GM21529 (cell line): Measurements from ENCODE around the gene IL1RAPL1.

Source experiments
- ATAC-seq: cut with Tn5 transposase; IDR thresholded peaks from one replicate; pipeline ENCODE4 v1.9.1; 2021; ENCODE audit not compliant: unreplicated experiment

Gene IL1RAPL1

GRCh38 chrX:28960063-28960462 lies 372.8 kb downstream of the IL1RAPL1 start:
- ATAC-seq = no peak

- no peak for ATAC-seq
Measured at GRCh38 chrX:28966331-28966730, 379.1 kb downstream of the IL1RAPL1 start.

DNA sequence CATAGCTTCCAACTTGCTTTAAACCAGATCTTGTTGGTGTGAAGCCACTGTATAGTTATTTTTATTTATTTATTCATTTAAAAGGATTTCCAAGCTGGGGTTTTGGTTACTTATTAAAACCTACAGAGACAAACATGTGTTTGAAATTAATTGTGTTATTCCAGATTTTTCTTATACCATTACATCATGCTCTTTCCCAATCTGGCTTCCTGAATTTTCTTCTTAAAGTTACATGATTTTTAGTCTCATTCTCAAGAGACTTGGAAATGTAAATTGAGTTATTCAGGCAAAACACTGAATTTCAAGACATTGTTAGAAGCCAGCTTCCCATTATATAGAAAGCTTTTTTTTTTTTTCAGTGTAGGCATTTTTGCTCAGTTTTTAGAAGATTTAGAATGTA lies 381.9 kb downstream of the IL1RAPL1 start:
- no peak for ATAC-seq

GRCh38 chrX:28979877-28980276 lies 392.6 kb downstream of the IL1RAPL1 start:
- ATAC-seq = no peak

GRCh38 chrX:28981952-28982351 lies 394.7 kb downstream of the IL1RAPL1 start:
- ATAC-seq = no peak

- ATAC-seq = no peak
Measured at GRCh38 chrX:28988246-28988645, 401.0 kb downstream of the IL1RAPL1 start.

DNA sequence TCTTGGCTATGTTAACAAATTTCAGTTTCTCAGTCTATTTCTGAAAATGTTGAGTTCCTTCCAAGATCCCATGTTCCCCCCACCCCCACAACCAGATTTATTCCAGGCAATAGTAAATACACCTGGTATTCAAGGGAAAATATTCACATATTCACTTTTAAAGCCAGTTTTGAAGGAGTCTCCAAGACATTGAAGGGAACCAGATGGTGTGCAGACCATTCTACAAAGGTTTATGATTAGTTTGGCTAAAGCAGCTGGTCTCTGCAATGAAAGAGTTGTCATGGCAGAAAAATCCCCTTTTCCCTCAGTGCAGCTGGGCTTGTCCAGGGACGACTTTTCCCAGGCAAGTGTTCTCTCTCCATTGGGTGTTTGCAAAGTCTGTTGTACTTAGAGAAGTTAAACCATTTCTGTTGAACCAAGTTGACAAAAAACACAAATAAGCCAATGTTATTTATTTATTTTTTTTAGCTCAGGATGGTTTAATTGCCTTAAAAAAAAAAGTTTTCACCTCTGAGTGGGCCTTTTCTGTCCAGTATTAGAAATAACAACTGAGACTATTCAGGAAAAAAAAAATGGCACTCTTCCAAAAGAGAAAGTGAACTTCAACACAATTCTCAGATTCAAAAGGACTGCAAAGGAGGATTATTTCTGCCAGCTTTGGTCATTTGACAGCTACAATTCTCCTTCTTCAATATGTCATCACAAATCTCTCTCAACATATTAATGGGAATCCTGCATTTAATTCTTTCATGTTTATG lies 410.6 kb downstream of the IL1RAPL1 start:
- no peak for ATAC-seq

GRCh38 chrX:28998609-28999135 lies 411.4 kb downstream of the IL1RAPL1 start:
- no peak for ATAC-seq

DNA sequence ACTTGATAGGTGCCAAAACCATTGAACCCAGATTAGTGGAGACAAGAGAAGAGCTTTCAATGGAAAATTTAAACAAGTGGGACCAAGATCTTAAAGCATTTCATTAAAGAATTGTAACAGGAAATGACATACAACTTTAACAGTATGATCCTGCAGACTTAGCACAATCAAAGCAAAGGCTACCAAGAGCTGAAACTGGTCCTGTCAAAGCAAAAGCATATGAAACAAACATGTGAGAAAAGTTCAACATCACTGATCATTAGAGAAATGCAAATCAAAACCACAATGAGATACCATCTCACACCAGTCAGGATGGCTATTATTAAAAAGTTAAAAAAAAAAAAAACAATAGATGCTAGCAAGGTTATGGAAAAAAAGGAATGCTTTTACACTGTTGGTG lies 425.6 kb downstream of the IL1RAPL1 start:
- no peak for ATAC-seq

GRCh38 chrX:29023207-29023606 lies 436.0 kb downstream of the IL1RAPL1 start:
- no peak for ATAC-seq

- ATAC-seq = no peak
Measured at GRCh38 chrX:29024871-29025270, 437.6 kb downstream of the IL1RAPL1 start.

- no peak for ATAC-seq
Measured at GRCh38 chrX:29039501-29039900, 452.3 kb downstream of the IL1RAPL1 start.

GRCh38 chrX:29040160-29040559 lies 452.9 kb downstream of the IL1RAPL1 start:
- ATAC-seq = no peak

GRCh38 chrX:29042341-29042740 lies 455.1 kb downstream of the IL1RAPL1 start:
- no peak for ATAC-seq

DNA sequence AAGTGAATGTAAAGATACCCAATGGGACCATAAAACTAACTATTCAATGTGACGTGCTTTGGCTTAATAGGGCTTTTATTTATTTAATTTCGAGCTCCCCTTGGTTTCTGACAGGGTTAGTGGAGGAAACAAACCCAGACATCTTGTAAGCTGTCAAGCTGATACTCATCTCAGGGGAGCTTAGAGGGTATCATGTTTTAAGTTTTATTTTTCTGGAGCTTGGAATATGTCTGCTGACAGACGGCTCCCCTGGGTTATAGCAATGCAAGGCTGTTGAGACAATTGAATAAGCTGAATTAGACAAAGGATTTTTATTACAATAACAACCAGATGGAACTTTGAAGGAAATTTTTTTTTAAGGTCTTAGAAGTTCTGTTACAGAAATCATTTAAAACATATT lies 456.5 kb downstream of the IL1RAPL1 start:
- no peak for ATAC-seq

- ATAC-seq = no peak
Measured at GRCh38 chrX:29044423-29045184, 457.4 kb downstream of the IL1RAPL1 start.

- no peak for ATAC-seq
Measured at GRCh38 chrX:29065477-29065876, 478.2 kb downstream of the IL1RAPL1 start.

- ATAC-seq = no peak
Measured at GRCh38 chrX:29066516-29066915, 479.3 kb downstream of the IL1RAPL1 start.

DNA sequence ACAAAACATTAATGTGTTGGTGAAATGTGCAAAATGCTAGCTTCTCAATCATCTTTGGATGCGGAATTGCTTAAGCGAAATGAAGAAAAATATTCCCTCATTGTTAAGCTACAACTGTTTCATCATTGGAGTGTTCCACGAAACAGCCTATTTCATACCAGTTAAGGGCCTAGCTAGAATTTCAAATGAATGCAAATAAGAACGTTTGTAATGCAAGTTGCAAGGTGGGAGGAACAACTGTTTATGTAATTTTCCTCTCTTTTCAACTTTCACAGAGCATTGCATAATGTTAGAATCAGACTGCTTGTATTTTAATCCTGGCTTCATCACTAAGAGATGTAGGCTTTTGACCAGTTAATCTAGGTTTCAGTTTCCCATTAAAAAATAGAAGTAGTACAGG lies 480.1 kb downstream of the IL1RAPL1 start:
- ATAC-seq = no peak

DNA sequence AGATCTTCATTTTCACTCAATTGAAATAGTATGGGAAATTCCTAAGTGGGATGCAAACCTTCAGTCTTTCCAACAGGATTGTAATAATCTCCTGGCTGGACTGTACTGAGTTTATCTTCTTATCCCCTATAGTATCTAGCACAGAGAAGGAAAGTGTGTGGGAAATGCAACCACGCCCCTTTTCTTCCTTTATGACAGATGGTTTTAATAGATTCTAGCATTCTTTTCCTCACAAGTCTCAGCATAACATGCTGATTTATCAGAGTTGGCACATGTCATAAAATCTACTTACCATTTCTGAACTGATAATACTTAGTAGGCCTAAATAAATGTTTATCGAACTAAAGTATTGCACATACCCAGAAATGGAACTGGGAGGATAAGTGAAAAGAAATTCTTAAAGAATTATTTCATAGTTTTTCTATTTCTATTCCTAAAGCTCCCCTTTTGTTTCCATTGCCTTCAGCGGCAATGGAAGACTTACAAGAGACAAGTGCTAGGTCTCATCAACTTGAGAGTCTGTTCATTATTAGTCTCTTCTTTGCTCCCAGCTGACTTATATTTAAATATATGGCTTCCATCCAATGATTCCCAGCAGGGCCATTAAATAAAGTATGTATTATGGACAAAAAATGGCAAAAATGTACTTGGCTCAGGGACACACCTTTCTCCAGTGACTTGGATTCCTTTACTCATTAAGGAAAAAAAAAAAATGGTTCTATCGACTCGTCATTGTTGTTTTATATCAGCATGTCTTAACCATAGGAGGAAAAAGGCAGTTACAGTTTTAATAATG lies 484.5 kb downstream of the IL1RAPL1 start:
- ATAC-seq = no peak

GRCh38 chrX:29082558-29082957 lies 495.3 kb downstream of the IL1RAPL1 start:
- no peak for ATAC-seq
